Camera-type eye (tissue), 1 donor: ENCODE measurements around the gene WDR47. TPM values are rescaled to one million over a fixed set of nuclear protein-coding genes. Genes with fewer than 3 reads are reported as not detected.

ENCODE experiments used
- total RNA-seq: library from RNA; depleted of rRNA; stranded (reverse); fragments of >200 nt; gene quantifications from one replicate; pipeline ENCODE4 v1.2.3, GENCODE V29; 2014

WDR47 gene
- total RNA-seq: 46.0 TPM

GRCh38 chr1:109041621-109042468 lies at the start of gene WDR47:
WDR47 (minus strand) TSS chr1:109042102; CDS start chr1:109023512, 18,590 bp downstream.

GRCh38 chr1:109090196-109091077 lies 48.5 kb upstream of the WDR47 start, which contains the start of gene TMEM167B:
TMEM167B (plus strand) TSS chr1:109090764; CDS start chr1:109090873, 109 bp downstream.

GRCh38 chr1:109075531-109076490 lies 33.9 kb upstream of the WDR47 start, which contains the start of gene TAF13:
TAF13 (minus strand) TSS chr1:109076003; CDS start chr1:109075947, 56 bp downstream.

GRCh38 chr1:108963052-108963686 lies 78.7 kb downstream of the WDR47 start, which contains the start of gene CLCC1:
CLCC1 (minus strand) TSS chr1:108963484; CDS start chr1:108950437, 13,047 bp downstream.

Other genes with a start within 250 kb of the WDR47 start
- gene AKNAD1, start 185.0 kb downstream of the WDR47 start, total RNA-seq: 0.16 TPM
- 35.1 TPM for gene GPSM2, start 165.1 kb downstream of the WDR47 start, total RNA-seq
- 49.7 TPM for gene CLCC1, start 78.6 kb downstream of the WDR47 start, total RNA-seq
- gene TAF13, start 33.9 kb upstream of the WDR47 start, total RNA-seq: 46.1 TPM
- gene TMEM167B, start 48.7 kb upstream of the WDR47 start, total RNA-seq: 38.5 TPM
- 7.4 TPM for gene ELAPOR1, start 72.0 kb upstream of the WDR47 start, total RNA-seq
- gene SARS1, start 171.8 kb upstream of the WDR47 start, total RNA-seq: 142 TPM
- gene CELSR2, start 207.4 kb upstream of the WDR47 start, total RNA-seq: 35.2 TPM
- gene PSRC1, start 241.0 kb upstream of the WDR47 start, total RNA-seq: 13.7 TPM